Peyer's patch (tissue), 4 donors: Measurements from ENCODE around the gene PHYHIPL.

Experiments
- CTCF ChIP-seq, 6 experiments: fragments of 450-650 bp in 4 of 6; fragments of 200-600 bp in 2 of 6; sonication (generic) in 1 of 6; IDR thresholded peaks; one replicate each; pipeline ENCODE4 v1.5.1; 2017 to 2019; ENCODE audit warnings: antibody characterized with exemption in 6 of 6, mild to moderate bottlenecking in 3 of 6, moderate library complexity in 1 of 6
- POLR2A ChIP-seq, 2 donors: fragments of 450-650 bp; IDR thresholded peaks; one replicate each; pipeline ENCODE4 v1.5.1; 2017; ENCODE audit warnings: antibody characterized with exemption in 2 of 2, mild to moderate bottlenecking in 2 of 2, moderate library complexity in 2 of 2

- no peak for TF ChIP-seq CTCF (IDR thresholded peaks at IDR 0.05)
- no peak for TF ChIP-seq POLR2A (IDR thresholded peaks at IDR 0.05)
These were observed 94.7 kb downstream of the PHYHIPL start for GRCh38 chr10:59271160-59271559.
